Measurements from ENCODE around the gene PPDPF.

DNA sequence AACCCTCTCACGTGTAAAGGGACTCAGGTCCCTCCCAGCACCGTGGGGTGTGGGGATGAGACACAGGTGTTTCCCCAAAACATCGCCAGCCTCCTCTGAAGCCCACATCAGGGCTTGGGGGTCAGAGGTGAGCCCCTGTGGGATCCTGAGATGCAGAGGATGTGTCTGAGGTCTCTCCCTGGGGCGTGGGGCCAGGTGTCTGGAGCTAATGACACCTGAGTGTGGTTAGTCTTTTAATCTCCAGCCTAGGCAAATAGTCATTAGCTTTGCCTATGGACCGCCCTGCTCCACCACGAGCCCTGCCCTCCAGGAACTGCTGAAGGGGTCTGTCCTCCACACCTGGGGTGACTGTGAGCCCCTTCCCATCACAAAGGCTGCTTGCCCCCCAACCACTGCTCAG is 25.2 kb downstream of the PPDPF start:
- TF ChIP-seq, protein P1, sequence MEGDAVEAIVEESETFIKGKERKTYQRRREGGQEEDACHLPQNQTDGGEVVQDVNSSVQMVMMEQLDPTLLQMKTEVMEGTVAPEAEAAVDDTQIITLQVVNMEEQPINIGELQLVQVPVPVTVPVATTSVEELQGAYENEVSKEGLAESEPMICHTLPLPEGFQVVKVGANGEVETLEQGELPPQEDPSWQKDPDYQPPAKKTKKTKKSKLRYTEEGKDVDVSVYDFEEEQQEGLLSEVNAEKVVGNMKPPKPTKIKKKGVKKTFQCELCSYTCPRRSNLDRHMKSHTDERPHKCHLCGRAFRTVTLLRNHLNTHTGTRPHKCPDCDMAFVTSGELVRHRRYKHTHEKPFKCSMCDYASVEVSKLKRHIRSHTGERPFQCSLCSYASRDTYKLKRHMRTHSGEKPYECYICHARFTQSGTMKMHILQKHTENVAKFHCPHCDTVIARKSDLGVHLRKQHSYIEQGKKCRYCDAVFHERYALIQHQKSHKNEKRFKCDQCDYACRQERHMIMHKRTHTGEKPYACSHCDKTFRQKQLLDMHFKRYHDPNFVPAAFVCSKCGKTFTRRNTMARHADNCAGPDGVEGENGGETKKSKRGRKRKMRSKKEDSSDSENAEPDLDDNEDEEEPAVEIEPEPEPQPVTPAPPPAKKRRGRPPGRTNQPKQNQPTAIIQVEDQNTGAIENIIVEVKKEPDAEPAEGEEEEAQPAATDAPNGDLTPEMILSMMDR (conservative IDR thresholded peaks at IDR 0.05; ENCODE audit: low read length), result no peak
- TF ChIP-seq EZH2phosphoT487 (IDR thresholded peaks at IDR 0.05; ENCODE audit: borderline replicate concordance, low read depth, low read length), result no peak

Data from OCI-LY7 (cell line).